Stromal cell of bone marrow (primary cell): Measurements from ENCODE around the gene LRPPRC.

Source experiments
- DNase-seq: peaks from one replicate; pipeline ENCODE4 v3.0.0-alpha.2; 2012; ENCODE audit warnings: low read depth

The LRPPRC gene

GRCh38 chr2:43906448-43907109 lies 89.2 kb downstream of the LRPPRC start:
- no peak for DNase-seq

GRCh38 chr2:43905871-43906270 lies 89.9 kb downstream of the LRPPRC start:
- no peak for DNase-seq

DNA sequence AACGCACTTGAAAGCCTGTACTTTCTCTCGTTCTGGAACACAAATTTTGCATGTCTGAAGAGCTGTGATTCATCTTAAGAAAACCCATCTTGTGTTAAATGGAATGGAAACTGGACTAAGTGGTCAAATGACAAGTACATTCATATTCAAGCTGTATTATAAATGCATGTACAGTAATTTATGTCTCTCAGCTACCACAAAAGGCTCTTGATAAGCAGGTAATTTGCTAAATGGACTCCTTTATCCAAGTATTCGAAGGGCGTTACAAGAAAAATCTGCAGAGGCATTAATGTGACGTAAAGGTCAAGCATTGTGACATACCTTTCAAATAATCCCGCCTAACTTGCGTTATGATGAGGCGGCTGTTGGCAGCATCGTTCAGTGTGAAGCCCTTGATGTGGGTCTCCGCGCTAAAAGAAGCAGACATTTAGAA lies 90.4 kb downstream of the LRPPRC start:
- DNase-seq, result no peak

- no peak for DNase-seq
Observed at GRCh38 chr2:43899589-43899988, 96.2 kb downstream of the LRPPRC start.

- DNase-seq, result no peak
Observed at GRCh38 chr2:43898838-43899346, 96.9 kb downstream of the LRPPRC start.

- no peak for DNase-seq
Observed at GRCh38 chr2:43898134-43898837, 97.5 kb downstream of the LRPPRC start.

DNA sequence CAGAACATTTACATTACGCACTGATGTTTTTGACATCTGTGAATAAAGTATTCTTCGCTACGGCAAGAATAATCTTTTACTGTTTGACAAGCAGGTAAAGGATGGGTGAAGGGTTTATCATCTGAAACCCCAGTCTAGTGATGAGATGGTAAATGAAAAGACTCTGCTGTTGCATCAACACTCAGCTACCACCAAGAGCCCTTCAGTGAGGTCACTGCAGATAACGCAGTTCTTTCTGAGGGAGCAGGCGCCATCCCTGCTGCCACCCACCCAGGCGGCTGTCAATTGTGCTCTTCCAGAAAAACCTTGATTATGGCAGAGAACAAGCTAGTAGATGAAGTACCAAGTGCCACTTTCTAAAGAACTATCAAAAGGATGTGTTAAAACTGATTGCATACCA lies 98.3 kb downstream of the LRPPRC start:
- no peak for DNase-seq

- DNase-seq, result no peak
Observed at GRCh38 chr2:43896906-43897305, 98.9 kb downstream of the LRPPRC start.

- DNase-seq, result no peak
Observed at GRCh38 chr2:43894743-43895142, 101.0 kb downstream of the LRPPRC start.

DNA sequence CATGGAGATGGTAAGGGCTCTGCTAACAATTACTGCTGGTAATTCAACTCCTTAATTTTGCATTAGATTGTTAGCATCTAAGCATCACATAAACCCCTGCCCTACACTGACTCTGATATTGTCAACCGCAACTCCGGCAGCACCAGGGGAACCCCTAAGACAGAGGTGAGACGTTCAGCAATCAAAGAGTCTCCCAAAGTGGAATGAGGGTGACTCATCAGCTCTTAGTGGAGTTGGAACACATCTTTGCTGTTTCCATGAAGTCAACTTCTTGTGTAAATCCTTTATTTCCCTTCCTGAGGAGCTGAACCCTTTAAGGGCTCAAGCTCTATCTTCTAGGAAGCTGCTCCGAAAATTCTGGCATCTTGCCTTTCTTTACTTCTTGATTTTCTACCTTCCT lies 104.9 kb downstream of the LRPPRC start:
- DNase-seq, result peak; percentile 12

DNA sequence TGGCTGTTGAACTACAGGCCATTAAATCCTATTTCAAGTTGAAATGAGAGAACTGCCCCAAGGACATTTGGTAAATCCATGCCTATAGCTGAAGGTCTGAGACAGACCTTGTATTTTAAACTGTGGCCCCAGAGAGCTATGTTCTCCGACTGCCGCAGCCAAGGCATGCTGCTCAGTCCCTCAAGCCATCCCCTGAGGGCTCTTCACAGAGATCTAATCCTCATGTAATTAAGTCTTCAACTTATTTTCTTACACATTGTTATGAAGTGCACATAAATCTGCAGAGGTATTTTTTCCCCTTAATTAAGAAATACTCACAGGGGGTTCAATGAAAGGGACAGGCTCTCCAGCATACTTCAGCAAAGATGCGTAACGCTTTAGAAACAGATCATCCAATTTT lies 106.4 kb downstream of the LRPPRC start:
- no peak for DNase-seq

DNA sequence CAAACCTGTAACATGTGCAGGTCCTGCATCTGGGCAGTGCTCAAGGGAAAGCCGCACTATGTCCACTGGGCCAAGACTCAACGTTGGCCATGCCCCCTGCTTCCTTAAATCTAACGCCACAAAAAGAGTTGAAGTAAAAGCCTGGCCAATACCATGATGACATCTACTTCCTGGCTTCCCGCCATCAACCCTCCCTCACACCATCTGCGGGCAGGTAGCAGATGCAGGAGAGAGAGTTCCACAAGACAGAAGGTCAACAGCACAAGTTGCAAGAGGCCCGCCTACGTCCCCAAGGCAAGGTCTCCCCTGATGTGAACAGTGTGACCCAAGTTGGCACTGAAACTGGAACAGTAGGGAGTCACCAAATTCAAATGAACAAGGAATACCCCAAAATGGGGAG lies 108.6 kb downstream of the LRPPRC start:
- no peak for DNase-seq

DNA sequence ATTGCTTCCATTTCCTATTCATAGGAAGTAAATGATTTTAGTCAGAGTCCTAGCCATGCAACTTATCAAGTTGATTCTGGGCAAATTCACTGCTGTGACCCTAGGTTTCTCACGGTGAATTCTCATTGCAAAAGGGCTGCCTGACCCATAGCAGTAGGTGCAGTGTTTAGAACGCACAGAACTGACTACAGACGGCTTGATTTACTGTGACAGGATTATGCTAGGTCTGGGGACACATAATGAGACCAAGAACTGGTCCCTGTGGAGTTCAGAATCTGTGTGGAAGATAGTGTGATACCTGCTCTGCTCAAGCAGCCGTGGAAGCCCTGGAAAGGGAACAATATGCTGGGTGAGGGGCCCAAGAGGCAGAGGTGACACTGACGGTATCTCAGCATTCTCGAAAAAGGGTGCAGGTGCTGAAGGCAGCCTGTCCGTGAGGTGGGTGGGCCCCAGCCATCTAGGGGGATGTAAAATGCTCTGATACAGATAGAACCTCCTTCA lies 110.6 kb downstream of the LRPPRC start:
- DNase-seq, result no peak

DNA sequence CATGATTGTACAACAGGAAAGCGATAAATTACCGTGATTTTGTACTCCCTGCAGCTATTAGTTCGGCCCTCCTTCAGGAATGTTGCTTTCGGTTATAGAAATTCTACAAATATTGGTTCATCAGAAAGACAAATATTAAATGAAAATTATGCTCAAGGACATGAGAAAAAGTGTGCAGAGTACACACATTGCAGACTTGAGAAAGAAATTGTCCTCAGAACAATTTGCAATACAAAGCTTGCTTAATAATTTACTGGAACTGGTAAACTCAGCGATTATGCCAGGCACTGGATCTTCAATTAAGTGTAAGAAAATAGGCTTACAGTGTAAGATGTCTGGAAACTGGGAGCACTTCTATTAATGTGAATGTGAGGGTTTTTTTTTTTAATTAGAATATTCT lies 111.1 kb downstream of the LRPPRC start:
- DNase-seq, result no peak

DNA sequence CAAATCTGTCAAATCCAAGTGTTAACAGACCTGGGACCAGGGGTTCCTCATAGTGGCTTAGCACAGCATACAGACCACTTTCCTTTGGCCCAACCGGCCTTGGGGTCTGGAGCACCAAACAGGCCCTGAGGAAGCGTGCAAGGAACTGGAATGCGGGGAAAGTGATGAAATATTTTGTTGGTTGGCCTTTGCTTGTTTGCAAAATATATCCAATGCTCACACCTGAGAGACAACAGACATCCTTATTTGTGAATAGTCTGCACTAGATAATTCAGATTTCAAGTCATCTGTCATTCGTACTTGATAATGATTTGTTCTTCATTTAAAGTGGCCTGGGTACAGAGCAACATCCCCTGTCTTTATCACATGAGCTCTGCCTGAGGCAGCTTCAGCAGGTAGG lies 113.5 kb downstream of the LRPPRC start:
- DNase-seq, result no peak

DNA sequence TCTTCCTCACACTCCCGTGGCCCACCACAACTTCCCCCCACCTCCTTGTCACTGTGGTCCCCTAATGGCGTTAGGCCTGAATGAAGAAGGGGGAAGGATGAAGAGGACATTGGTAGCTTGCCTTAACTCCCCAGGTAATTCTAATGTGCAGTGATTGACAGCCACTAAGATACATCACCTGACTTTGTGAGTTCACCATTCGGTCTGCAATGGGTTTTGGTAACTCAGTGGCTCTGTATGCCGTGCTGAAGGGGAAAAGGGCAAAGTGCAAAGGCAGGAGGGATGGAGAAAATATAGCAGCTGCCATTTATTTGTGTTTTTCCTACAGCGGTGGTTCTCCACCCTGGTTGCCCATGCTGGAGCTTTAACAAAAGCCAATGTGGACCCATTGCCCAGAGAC lies 114.8 kb downstream of the LRPPRC start:
- DNase-seq, result no peak

DNA sequence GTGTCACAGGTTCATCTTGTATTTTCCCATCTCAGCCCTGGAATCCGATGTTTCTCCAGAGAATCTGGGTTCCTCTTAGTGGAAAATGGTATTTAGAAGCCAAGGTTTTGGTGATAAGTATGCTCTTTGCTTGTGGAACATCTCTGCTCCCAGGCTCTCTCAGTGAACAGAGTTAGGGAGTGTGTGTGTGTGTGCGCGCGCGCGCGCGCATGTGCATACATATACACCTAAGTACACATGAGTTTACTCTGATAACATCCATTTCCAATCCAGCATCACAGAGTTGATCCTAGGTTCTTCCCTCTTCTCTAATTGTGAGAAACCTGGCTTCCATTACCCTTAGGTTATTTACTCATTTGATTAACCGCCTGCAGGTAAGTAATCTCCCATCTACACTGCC lies 115.3 kb downstream of the LRPPRC start:
- DNase-seq, result no peak

GRCh38 chr2:43879261-43879660 lies 116.5 kb downstream of the LRPPRC start:
- no peak for DNase-seq

DNA sequence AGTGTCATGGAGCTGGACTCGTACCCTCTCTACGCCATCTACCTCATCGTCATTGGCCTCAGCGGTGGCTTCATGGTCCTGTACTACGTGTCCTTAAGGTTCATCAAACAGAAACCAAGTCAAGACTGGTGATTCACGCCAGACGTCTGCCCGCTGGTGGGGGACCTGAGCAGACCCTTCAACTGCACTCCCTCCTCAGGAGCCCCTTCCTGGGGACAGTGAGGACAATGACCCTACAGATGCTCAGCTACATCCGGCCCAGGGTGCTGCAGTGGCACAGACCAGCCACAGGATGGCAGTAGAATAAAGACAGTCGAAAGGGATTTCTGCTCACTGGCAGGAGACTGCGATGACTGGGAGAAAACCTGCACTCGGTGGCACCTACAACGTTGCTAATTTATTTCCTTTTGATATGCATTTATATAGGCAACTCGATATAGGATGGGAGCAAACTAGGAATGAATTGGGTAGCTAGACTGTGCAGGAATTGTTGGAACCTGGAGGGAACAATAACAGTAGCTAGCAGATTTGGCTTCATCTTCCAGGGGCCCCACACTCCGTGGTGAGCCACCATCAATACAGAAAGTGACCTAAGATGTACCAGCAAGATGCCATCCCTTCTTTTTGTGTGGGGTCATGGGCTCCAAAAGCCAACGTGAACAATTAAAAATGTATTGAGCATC lies 117.9 kb downstream of the LRPPRC start:
- peak; percentile 14 for DNase-seq

DNA sequence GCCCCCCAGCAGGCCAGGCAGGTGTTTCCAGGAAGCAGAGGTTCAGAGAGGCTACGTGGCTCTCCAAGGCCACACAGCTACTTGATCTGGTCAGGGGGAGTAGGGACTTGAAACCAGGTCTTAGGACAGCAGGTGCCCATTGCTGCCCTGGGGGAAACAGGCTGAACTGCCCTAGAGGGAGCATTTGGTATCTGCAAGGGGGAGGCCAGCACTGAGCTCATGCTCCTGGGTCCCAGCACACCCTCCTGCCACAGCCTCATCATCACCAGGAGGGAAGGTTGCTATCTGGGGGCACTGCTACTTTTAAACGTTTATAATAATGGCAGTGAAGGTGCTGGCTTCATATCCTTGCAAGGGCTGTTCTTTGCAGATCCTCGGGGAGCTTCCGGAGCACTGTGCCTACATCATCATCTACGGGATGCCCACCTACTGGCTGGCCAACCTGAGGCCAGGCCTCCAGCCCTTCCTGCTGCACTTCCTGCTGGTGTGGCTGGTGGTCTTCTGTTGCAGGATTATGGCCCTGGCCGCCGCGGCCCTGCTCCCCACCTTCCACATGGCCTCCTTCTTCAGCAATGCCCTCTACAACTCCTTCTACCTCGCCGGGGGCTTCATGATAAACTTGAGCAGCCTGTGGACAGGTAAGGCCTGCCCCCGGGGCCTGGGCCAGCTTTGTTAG lies 120.9 kb downstream of the LRPPRC start:
- no peak for DNase-seq

DNA sequence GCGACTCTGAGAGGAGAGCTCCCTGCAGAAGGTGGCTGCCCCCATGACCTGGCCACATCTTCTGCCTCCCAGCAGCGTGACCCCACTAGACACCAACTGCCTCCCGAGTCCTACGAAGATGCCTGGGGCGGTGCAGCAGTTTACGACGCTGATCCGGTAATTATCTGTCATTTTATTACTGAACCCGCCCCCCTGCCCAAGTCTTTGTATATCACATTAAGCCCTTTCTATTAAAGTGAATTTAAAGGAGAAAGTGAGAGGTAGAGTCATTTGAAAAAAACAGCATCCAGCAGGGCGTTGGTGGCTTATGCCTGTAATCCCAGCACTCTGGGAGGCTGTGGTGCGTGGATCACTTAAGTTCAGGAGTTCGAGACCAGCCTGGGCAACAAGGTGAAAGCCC lies 123.6 kb downstream of the LRPPRC start:
- no peak for DNase-seq

DNA sequence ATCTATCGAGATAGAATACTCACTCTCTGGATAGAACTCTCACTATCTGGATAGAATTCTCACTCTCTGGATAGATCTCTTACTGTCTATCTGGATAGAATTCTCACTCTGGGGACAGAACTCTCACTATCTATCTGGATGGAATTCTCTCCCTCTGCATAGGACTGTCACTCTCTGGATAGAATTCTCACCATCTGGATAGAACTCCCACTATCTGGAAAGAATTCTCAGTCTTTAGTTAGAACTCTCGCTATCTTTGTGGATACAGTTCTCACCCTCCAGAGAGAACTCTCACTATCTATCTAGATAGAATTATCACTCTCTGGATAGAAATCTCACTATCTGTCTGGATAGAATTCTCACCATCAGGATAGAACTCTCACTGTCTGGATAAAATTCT lies 140.5 kb downstream of the LRPPRC start:
- DNase-seq, result no peak
